ENCODE data around the gene RGL1. TPM values are rescaled to one million over a fixed set of nuclear protein-coding genes. Genes with fewer than 3 reads are reported as not detected.

Gene RGL1
- total RNA-seq, 3 donors from 2014 or later = 6.2 to 29.8 (median 15.9) TPM

GRCh38 chr1:183916574-183916973 is 111.7 kb downstream of the RGL1 start:
- H3K4me3 ChIP-seq = no peak overlapping the region
- ATAC-seq = no peak
- peaks cover 5% of the 10 kb centered on the region for H3K4me1 ChIP-seq (ENCODE audit: low read depth)
- no peaks in the 10 kb centered on the region for H3K36me3 ChIP-seq (ENCODE audit: low read depth)
- intact Hi-C loops (cut with DNase I, micrococcal nuclease) = loop anchor here (5.0 kb wide), 1 partner anchor 259 kb away; no protein-coding TSS in a partner anchor
- no peak for DNase-seq
- no peaks in the 10 kb centered on the region for H3K9me3 ChIP-seq
- TF ChIP-seq CTCF (IDR thresholded peaks at IDR 0.05) = no peak

GRCh38 chr1:183918589-183918988 is 113.7 kb downstream of the RGL1 start:
- Histone ChIP-seq H3K9me3 (no peaks in the 10 kb centered on the region), H3K4me3 (no peak overlapping the region), H3K4me1 (ENCODE audit: low read depth) (peaks cover 5% of the 10 kb centered on the region), H3K36me3 (ENCODE audit: low read depth) (no peaks in the 10 kb centered on the region)
- intact Hi-C loops (cut with DNase I, micrococcal nuclease) = loop anchor here (5.0 kb wide), 1 partner anchor 261 kb away; no protein-coding TSS in a partner anchor
- ATAC-seq (no peak), DNase-seq (no peak)
- TF ChIP-seq CTCF (IDR thresholded peaks at IDR 0.05) = no peak

- H3K4me3 ChIP-seq = no peak overlapping the region
- H3K36me3 ChIP-seq (ENCODE audit: low read depth) = no peaks in the 10 kb centered on the region
- TF ChIP-seq CTCF (IDR thresholded peaks at IDR 0.05) = no peak
- intact Hi-C loops (cut with DNase I, micrococcal nuclease) = no loop called here
- no peaks in the 10 kb centered on the region for H3K9me3 ChIP-seq
- H3K4me1 ChIP-seq (ENCODE audit: low read depth) = peaks cover 5% of the 10 kb centered on the region
- ATAC-seq (no peak), DNase-seq (no peak)
Measured at GRCh38 chr1:183920651-183921050, 115.7 kb downstream of the RGL1 start.

GRCh38 chr1:183922197-183922596 is 117.3 kb downstream of the RGL1 start:
- H3K36me3 ChIP-seq (ENCODE audit: low read depth) = no peaks in the 10 kb centered on the region
- TF ChIP-seq CTCF (IDR thresholded peaks at IDR 0.05) = no peak

GRCh38 chr1:183925947-183926346 is 121.0 kb downstream of the RGL1 start:
- intact Hi-C loops (cut with DNase I, micrococcal nuclease) = no loop called here
- ATAC-seq (no peak), DNase-seq (no peak)
- Histone ChIP-seq H3K9me3 (no peaks in the 10 kb centered on the region), H3K4me3 (no peak overlapping the region), H3K36me3 (ENCODE audit: low read depth) (no peaks in the 10 kb centered on the region), H3K4me1 (ENCODE audit: low read depth) (no peaks in the 10 kb centered on the region)
- no peak for TF ChIP-seq CTCF (IDR thresholded peaks at IDR 0.05)

More at GRCh38 chr1:183922197-183922596, 117.3 kb downstream of the RGL1 start:
- Histone ChIP-seq H3K4me3 (no peak overlapping the region), H3K4me1 (ENCODE audit: low read depth) (no peaks in the 10 kb centered on the region), H3K9me3 (no peaks in the 10 kb centered on the region)
- DNase-seq = no peak
- no peak for ATAC-seq
- intact Hi-C loops (cut with DNase I, micrococcal nuclease) = no loop called here

- no peaks in the 10 kb centered on the region for H3K9me3 ChIP-seq
- TF ChIP-seq CTCF (IDR thresholded peaks at IDR 0.05) = no peak
- no peak for ATAC-seq
- DNase-seq = no peak
- H3K4me3 ChIP-seq = no peak overlapping the region
- no peaks in the 10 kb centered on the region for H3K36me3 ChIP-seq (ENCODE audit: low read depth)
- H3K4me1 ChIP-seq (ENCODE audit: low read depth) = no peaks in the 10 kb centered on the region
- intact Hi-C loops (cut with DNase I, micrococcal nuclease) = no loop called here
Measured at GRCh38 chr1:183926983-183927382, 122.1 kb downstream of the RGL1 start.

All from mucosa of descending colon (tissue), 3 donors.